Astrocyte (in vitro differentiated cells and primary cell): ENCODE measurements around the gene DNAH17.

Experiments
- EZH2 ChIP-seq: IDR thresholded peaks from 2 replicates; pipeline ENCODE4 v1.6.1; 2012; ENCODE audit warnings: mild to moderate bottlenecking, low read length, inconsistent platforms; ENCODE audit not compliant: insufficient read depth
- TF ChIP-seq, protein P1 (sequence below): IDR thresholded peaks from 2 replicates; pipeline ENCODE4 v1.5.1; 2011; ENCODE audit warnings: low read depth, mild to moderate bottlenecking, inconsistent platforms, low read length, moderate library complexity; ENCODE audit not compliant: insufficient read depth

DNA sequence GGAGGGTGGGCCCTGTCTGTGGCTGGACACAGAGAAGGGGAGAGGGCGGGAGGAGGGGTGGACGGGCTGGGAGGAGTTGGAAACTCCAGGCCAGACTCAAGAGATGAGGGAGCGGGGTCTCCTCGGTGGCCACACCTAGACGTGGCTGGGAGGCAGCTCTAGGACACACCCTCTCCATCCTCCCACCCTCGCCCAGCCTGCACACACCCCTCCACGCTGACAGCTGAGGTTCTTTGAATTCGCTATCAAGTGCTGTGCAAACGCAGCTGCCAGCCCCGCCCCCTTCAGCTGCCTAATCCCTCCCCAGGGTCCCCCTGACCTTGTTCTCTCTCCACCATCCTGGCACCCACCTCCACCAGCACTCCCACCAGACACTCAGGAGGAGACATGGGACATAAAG is 48.7 kb downstream of the DNAH17 start:
- TF ChIP-seq, protein P1, sequence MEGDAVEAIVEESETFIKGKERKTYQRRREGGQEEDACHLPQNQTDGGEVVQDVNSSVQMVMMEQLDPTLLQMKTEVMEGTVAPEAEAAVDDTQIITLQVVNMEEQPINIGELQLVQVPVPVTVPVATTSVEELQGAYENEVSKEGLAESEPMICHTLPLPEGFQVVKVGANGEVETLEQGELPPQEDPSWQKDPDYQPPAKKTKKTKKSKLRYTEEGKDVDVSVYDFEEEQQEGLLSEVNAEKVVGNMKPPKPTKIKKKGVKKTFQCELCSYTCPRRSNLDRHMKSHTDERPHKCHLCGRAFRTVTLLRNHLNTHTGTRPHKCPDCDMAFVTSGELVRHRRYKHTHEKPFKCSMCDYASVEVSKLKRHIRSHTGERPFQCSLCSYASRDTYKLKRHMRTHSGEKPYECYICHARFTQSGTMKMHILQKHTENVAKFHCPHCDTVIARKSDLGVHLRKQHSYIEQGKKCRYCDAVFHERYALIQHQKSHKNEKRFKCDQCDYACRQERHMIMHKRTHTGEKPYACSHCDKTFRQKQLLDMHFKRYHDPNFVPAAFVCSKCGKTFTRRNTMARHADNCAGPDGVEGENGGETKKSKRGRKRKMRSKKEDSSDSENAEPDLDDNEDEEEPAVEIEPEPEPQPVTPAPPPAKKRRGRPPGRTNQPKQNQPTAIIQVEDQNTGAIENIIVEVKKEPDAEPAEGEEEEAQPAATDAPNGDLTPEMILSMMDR, result no peak
- no peak for TF ChIP-seq EZH2
